GM18858 (cell line): ENCODE results near the gene IL36RN.
"Not testable (repeated sequence)": the region's sequence is repeated elsewhere in the genome, so short reads cannot be mapped to it uniquely, and the experiment has no call there.

Experiments used
- ATAC-seq: cut with Tn5 transposase; IDR thresholded peaks from one replicate; pipeline ENCODE4 v1.9.1; 2021; ENCODE audit not compliant: unreplicated experiment

Gene IL36RN

DNA sequence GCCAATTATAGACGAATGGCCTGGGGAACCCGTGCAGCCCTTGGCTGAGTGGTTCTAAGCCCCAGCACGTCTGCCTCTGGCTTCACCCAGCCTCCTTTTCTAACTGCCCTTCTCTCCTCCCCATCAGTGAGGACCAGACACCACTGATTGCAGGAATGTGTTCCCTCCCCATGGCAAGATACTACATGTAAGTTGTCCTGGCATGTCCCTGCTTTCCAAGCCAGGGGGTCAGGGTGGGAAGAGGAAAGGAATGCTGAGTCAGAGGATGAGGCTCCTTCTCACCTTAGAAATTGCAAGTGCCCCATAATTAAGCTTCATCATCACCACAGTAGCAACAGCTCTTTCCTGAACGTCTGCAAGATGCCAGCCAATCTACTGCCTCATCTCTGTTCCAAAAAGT lies 13.6 kb downstream of the IL36RN start:
- no peak for ATAC-seq

DNA sequence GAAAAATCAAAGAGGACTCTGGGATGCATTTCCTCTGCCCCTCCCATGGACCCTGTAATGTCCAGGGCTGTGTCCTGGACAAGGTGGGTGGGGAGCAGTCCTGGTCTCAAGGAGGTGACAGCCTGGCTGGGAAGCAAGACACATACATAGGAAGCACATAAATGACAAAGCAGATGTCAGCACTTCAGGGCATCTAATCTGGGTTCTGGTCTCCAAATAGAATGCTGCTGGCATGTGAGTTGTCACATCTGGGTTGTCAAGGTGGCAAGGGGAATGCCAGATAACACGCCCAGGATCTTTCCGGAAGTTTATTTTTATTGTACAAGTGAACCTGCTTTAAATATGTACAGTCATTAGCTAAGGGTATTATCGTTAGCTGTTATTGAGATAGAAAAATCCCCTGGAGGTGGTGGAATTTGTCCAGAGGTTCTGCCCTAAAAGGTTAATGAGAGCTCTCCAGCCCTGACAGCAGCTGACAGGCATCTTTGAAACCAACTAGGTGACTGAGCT lies 14.4 kb downstream of the IL36RN start:
- ATAC-seq: no peak

DNA sequence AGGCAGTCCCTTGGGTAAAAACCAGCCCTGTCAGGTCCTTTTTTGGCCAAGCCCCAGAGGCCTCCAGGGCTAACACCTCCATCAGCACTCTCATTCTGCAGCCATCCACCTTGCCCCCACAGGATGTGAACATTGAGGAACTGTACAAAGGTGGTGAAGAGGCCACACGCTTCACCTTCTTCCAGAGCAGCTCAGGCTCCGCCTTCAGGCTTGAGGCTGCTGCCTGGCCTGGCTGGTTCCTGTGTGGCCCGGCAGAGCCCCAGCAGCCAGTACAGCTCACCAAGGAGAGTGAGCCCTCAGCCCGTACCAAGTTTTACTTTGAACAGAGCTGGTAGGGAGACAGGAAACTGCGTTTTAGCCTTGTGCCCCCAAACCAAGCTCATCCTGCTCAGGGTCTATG lies 16.0 kb downstream of the IL36RN start:
- no peak for ATAC-seq

DNA sequence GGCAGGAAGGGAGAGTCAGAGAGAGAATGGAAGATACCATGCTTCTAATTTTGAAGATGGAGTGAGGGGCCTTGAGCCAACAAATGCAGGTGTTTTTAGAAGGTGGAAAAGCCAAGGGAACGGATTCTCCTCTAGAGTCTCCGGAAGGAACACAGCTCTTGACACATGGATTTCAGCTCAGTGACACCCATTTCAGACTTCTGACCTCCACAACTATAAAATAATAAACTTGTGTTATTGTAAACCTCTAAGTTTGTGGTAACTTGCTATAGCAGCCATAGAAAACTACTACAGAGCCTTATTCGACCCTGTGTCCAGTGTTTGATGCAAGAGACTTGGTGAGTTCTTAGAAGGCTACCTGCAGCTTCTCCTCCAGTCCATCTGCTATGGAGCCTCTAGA lies 16.6 kb downstream of the IL36RN start:
- ATAC-seq: no peak

DNA sequence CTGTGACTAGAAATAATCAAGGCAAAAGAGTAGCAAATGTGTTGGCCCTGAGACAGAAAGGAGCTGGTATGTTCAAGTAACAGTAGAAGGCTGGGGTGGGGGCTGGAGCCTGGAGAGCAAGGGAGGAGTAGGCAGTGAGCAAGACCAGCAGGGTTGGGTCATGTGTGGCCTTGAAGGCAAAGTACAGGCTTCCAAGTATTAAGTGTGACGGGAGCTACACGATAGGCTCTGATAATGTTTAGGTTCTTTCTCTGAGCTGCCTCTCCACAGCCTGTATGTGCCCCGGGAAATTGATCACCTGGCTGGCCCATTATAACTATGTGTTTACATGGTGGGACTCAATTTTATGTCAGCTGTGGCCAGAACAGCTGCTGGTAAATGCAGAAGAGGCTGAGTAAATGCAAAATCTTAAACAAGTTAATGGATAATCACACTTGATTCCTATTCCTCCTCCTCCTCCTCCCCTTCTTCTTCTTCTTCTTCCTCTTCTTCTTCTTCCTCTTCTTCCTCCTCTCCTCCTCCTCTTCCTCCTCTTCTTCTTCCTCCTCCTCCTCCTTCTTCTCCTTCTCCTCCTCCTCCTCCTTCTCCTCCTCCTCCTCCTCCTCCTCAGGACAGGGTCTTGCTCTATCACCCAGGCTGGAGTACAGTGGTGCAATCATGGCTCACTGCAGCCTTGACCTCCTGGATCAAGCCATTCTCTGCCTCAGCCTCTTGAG lies 18.1 kb downstream of the IL36RN start:
- ATAC-seq: no peak

DNA sequence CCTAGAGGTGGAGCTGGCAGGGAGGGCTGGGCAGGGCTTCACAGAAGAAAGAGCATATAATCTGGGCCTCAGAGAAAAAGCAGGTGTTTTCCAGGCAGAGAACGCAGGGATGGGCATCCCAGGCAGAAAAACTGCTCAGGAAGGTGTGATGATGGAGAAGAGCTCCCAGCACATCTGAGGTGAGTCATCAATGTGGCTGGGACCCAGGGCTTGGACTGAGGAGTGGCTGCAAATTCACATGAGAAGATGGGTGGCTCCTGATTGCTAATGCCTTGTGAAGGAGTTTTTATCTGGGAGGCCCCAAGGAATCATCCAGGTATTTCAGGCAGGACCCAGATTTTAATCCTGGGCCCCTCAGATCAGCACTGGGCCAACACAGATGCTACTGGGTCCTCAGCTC lies 18.9 kb downstream of the IL36RN start:
- no peak for ATAC-seq

DNA sequence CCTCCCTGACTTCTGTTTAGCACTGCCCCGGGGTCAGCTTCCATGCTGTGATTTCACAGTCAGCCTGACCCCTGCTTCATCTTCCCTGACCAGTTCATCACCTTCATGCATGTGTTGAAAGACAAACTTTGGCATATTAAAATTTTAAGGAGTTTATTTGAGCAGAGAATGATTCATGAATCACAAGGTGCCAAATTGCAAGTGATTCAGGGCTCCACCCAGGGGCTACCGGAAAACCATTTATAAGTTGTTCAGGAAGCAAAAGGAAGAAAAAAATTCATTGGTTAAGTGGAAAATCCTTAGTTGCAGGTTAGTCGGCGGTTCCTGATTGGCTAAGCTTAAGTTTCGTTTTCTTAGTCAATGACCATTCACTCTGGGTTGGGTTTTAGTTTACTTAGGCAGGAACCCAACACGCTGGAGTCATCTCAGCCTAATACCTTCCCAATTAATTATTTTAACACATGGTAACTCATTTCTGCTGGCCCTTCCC lies 19.4 kb downstream of the IL36RN start:
- no peak for ATAC-seq

DNA sequence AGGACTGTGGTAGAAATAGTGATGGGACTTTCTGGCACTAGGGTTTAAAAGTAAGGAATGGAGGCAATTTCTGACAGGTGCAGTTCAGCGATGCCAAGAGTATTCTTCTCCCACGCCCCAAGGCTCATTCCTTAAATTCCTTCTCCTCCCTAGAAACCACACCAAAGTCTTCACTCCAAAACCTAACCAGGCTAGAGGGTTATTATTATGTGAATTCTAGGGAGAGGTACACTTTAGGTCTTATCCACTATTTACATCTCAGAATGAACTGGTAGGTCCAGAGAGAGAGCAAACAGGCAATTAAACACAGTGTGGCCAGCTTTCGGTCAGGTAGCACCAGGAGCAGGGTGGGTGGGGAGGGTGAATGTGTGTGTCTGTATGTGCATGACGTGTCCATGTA lies 20.1 kb downstream of the IL36RN start:
- ATAC-seq: no peak

DNA sequence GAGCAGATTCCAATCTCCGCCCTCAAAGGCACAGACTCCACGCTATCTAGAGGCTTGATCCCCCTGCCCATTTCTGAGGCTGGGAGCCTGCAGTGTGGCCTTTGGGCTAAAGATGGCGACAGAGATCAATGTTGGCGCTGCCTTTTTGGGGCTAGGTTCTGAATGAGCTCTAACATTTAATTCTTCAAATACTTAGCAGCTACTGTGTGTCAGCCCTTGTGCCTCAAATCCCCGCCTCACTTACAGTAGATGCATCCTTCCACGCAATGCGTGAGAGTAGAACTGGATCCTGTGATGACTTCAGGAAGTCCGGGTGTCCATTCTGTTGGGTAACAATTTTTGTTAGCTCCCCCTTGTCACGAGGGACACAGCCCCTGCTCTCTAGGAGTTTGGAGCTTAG lies 21.1 kb downstream of the IL36RN start:
- no peak for ATAC-seq

DNA sequence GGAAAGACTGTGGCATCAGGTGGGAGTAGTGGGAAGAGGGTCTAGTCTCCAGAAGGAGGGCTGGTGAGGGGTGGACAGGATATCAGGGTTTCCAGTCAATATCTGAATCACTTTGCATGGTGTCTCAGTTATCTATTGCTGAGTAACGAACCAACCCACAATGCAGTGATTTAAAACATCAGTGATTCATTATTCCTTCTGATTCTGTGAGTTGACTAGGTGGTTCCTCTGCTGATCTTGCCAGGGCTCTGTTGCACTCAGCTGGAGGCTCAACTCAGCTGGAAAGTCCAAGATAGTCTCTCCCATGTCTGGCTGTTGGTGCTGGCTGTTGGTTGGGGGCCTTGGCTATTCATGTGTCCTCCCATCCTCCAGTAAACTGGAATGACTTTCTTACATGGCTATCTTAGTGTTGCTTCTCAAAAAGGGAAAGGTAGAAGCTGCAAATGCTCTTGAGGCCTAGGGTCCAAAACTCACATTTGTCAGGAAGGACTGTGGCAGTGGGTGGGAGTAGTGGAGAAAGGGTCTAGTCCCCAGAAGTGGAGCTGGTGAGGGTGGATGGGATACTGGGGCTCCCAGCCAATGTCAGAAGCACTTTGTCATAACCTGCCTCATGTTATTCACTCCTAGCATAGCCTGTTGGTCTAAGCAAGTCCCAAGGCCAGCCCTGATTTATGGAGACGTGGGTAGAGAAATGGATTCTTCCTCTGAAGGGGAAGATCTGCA lies 22.7 kb downstream of the IL36RN start:
- no peak for ATAC-seq

DNA sequence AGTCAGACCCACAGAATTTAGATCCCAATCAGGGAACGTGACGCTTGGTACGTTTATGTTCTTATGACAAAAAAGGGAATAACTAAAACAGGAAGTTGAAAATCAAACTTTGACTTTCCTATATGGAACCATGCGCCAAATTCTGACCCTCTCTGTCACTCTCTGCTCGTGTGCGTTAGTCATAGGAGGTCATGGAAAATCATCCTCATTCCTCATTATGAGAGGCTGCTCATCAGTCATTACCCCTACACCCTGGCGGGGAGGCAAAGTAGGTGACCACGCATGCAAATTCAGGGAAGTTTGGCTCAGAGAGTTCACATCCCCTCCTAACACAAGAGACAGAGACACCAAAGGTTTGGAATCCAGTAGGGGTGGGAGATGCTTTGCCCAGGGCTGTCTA lies 24.3 kb downstream of the IL36RN start:
- no peak for ATAC-seq

DNA sequence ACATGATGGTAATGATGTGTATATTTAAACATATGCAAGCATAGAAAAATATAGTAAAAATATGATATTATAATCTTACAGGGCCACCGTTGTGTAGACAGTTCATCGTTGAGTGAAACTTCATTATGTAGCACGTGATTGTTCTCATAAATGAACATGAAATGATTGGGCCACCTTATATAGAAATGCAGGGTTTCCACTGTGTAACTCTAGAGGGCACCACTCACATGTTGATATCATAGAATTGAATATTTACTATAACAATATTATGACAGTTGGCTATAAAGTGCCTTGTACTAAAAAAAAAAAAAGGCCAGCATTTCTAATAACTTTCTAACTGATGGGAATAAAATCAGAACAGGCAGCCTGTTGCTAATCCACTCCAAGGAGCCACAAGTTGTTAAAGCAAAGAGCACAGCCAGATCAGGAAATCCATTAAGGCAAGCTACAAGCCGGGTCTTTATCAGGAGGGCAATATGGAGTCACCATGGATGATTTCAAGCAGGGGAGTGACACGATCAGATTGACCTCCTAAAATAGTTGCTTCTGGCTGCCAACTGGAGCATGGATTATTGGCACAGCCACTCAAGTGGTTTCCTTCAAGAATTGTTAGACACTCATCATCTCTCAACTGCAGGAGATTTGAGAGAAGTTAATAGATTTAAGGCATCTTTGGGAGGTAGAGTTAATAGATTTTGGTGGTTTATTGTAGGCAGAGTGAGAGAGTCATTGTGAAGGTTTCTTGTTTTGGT lies 25.4 kb downstream of the IL36RN start:
- no peak for ATAC-seq

DNA sequence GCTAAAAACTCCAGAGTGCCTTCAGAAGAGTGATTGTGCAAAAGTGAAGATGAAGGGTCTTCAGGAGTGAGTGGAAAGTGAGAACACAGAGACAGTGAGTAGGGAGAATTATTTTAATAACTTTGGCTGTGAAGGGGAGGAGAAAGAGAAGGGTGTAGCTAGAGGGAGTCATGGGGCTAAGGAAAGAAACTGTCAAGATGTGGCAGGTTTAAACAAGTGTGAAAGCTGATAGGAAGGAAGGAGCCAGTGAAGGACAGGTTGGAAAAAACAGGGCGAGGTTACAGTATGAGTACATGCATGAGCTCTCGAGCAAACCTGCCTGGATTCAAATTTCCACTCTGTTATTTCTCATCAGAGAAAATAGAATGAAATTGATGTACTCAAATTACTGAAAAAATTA lies 26.5 kb downstream of the IL36RN start:
- ATAC-seq: no peak

DNA sequence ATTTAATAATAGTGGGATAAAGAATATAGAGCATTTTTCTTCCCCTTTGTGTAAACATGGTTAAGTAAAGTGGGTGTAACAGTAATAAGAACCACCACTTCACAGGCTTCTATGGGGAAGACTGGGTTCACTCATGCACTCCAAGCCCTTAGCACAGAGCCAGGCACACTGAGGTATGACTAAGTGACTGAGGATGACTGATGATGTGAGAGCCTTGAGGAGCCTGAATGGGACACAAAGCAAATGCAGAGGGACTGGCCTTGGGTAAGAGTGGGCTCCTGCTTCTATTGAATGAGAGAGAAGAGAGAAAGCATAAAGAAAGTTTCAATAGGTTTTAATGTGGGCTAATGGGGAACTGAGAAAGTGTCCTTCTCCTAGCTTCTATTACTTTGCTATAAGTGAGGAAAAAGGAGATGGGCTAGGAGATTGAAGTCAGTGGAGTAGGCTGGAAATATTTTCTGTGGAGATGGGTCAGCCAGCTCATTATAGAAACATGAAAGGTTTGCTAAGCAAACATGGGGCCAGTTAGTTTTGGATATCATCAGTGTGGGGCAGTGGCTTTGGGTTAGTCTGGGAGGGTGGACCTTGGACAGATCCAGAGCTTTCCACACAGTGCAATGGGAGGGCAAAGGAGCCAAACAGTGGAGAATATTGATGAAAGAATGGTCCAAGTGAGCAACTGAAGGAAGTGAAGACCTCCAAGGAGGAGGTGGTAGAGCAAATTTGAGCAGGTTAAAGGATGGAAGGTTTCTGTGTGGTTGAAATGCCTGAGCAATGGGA lies 29.4 kb downstream of the IL36RN start:
- no peak for ATAC-seq

DNA sequence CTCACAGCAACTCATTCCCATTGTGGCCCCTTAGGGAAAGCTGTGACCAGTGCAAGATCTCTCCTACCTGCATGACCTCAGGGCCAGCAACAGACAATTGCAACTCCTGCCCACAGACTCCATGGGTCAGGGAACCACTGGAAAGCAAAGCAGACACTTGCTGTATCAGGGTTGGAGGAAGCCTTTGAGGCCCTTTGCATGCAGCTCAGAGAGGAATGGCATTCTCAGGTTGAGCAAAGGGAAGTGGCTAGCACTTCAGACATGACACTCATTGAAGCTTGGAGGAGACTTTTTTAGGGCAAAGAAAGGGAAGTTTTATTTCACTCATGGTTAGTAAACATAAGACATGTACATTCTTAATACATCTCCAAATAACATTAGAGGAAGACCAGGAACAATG lies 30.9 kb downstream of the IL36RN start:
- ATAC-seq: no peak

DNA sequence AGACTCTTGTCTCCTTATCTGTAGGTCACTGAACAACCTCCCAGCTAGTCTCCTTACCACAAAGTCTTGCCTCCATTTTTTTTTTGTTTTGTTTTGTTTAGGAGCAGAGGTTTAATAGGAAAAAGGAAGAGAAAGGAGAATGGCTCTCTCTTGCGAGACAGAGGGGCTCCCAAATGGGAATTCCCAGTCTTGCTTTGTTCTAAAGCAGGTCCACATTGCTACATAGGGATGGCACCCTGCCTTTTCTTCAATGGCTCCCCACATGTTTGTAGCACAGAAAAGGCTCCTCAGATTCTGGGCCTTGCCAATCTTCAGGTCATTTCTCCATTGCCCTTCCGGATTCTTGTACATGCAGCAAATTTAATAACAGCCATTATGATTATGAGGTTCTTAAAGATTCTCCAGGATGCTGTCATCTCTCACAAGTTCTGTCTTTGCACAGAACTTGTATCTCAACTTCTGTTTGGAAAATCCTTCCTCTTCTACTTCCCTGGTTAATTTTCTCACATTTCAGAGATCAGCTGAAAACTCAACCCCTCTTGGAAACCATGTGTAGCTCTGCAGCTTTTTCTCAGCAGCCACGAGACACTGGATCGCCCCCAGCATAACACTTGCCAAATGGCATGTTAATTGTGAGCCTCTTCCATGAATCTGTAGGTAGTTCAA lies 32.4 kb downstream of the IL36RN start:
- no peak for ATAC-seq

DNA sequence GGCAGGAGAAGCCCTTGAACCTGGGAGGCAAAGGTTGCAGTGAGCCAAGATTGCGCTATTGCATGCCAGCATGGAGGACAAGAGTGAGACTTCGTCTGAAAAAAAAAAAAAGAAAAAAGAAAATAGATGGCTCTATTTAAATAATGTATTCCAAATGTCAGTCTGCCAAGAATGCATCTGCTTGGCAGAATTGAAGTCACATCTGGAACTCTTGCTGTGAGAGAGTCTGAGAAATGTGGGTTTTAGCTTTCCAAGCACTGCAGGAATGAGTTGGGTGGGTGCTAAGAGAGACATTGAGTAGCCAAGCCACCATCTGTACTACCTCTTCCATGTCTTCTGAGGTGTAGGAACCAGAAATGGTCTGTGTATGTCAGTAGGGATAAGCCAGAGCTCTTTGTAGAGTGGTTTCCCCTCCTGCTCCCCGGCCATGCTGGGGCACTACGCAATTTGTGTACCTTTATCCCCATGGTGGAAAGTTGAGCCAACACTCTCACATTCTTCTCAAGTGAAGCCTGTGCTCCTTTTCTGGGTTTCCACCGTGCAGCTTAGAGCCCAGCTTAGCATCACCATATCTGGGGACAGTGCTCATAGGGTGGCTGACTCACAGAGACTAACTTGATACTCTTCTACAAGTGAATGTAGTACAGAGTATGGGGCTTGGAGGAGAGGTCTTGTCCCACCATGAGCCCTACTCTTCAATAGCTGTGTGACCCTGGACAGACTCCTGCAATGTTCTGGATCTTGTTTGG lies 34.0 kb downstream of the IL36RN start:
- ATAC-seq: no peak

DNA sequence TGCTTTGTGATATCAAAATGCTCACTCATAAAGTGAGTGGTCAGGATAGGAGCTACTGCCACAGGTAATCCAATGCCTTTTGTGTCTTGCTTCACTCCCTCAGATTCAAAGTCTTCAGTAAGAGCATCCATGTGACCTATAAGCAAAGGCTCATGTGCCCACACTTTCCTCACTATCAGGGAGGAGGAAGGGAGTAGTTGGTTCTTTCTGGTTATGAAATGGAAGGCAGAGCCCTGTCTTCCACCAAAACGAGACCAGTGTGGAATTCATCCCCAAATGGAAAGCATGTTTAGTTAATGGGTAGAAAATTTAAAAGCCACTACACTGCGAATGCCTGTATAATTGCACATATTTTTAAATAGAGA lies 34.6 kb downstream of the IL36RN start:
- no peak for ATAC-seq

DNA sequence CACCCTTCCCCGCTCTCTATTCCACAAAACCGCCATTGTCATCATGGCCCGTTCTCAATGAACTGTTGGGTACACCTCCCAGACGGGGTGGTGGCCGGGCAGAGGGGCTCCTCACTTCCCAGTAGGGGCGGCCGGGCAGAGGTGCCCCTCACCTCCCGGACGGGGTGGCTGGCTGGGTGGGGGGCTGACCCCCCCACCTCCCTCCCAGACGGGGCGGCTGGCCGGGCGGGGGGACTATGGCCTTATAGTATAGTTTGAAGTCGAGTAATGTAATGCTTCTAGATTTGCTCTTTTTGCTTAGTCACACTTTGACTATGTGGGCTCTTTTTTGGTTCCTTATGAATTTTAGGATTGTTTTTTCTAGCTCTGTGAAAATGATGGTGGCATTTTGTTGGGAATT lies 37.3 kb downstream of the IL36RN start:
- not testable (repeated sequence) for ATAC-seq
